ENCODE data around the gene SLC25A48.

DNA sequence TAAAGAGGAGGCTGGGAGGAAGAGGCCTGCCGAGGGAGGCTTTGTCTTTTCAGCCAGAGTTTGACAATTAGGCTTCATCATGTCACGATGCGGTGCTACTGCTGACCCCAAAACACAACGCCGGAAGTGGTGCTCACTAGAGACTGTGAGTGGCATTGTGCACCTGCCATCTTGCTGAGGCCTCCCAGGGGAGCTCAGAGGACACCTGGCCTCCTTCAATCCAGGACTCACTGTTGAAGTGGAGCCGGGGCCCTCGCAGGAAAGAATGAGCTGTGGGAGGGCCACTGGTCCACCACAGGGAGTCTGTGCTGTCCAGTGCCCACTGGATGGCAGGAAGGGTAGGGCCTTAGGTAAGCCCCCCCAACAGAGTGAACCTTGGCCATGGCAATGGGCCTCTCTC is 12.7 kb upstream of the SLC25A48 start:
- TF ChIP-seq POLR2AphosphoS5 (IDR thresholded peaks at IDR 0.05; ENCODE audit: low read depth, low read length) = no peak
- no peak for TF ChIP-seq POLR2A (IDR thresholded peaks at IDR 0.05; ENCODE audit: low read depth, low read length)
- TF ChIP-seq TAF1 (IDR thresholded peaks at IDR 0.05; ENCODE audit: low read depth, low read length) = no peak
- TF ChIP-seq SPI1 (IDR thresholded peaks at IDR 0.05; ENCODE audit: low read depth, low read length) = no peak
- TF ChIP-seq PAX5 (IDR thresholded peaks at IDR 0.05; ENCODE audit: insufficient read depth, low read length, severe bottlenecking) = no peak

Data from GM12891 (cell line).